ENCODE measurements around the gene DAGLA. TPM values are rescaled to one million over a fixed set of nuclear protein-coding genes. Genes with fewer than 3 reads are reported as not detected.

DAGLA gene
- total and polyA plus RNA-seq, 2 experiments from 2014 or later, result 2.1 to 6.3 TPM

GRCh38 chr11:61750631-61751273 is 70.6 kb downstream of the DAGLA start:
- no peaks in the 10 kb centered on the region for H3K27me3 ChIP-seq
- TF ChIP-seq CTCF (IDR thresholded peaks at IDR 0.05; ENCODE audit: low read depth, low read length), result no peak
- no peak overlapping the region for H3K4me3 ChIP-seq
- DNase-seq (ENCODE audit: low read depth in 1 of 2, low spot score in 1 of 2), result no peak
- no peaks in the 10 kb centered on the region for H3K36me3 ChIP-seq
- H3K4me1 ChIP-seq (ENCODE audit: low read depth), result peaks cover 33% of the 10 kb centered on the region
- H3K9me3 ChIP-seq (ENCODE audit: low read depth), result no peaks in the 10 kb centered on the region
- H3K27ac ChIP-seq, result no peak overlapping the region

DNA sequence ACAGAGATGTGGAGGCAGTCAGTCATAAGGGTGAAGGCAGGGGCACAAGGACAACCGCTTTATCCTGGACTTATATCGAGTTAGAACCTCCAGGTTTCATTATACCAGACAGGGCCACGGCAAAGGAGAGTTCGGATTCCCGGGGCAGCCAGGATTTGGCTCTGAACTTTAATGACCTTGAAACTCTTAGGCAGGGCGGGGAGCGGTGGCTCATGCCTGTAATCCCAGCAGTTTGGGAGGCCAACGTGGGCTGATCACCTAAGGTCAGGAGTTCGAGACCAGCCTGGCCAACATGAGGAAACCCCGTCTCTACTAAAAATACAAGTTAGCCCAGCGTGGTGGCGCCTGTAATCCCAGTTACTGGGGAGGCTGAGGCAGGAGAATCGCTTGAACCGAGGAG is 71.2 kb downstream of the DAGLA start:
- no peaks in the 10 kb centered on the region for H3K9me3 ChIP-seq (ENCODE audit: low read depth)
- H3K4me3 ChIP-seq, result no peak overlapping the region
- no peak overlapping the region for H3K27ac ChIP-seq
- H3K27me3 ChIP-seq, result no peaks in the 10 kb centered on the region
- no peak for DNase-seq (ENCODE audit: low read depth in 1 of 2, low spot score in 1 of 2)
- no peak for TF ChIP-seq CTCF (IDR thresholded peaks at IDR 0.05; ENCODE audit: low read depth, low read length)
- peaks cover 33% of the 10 kb centered on the region for H3K4me1 ChIP-seq (ENCODE audit: low read depth)
- H3K36me3 ChIP-seq, result no peaks in the 10 kb centered on the region

DNA sequence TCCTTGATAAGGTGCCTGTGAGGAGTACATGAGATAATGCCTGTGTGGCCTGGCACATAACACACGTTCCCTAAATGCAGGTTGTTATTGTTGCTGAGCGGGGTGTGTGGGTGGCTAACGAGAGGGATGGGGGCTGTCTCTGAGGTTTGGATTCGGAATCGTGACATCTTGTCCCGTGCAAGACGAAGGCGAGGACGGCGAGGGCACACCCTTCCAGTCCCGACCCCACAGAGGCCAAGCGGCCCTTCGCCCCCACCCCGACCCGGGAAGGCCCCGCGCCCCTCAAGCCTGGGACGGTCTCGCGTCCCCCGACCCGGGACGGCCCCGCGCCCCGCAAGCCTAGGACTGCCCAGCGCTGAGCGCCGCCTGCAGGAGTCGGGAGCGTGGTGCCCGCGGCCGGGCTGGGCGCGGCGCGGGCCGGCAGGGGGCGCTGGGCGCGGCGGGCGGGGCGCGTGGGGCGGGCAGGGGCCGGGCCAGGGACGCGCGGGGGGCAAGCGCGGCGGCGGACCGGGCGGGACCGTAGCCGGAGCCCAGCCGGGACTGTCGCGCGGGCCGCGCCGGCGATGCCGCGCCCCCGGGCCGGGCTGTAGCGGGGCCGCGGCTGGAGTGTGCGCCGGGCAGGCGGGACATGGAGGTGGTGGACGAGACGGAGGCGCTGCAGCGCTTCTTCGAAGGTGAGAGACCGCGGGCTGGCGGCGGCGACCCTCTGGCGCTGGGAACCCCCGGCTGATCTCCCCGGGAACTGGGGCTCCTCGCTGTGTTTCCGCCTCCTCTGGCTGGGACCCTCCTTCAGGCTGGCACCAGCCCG is 72.1 kb downstream of the DAGLA start, which contains the start of gene MYRF:
Gene MYRF (plus strand): TSS at position 520 of the 808 bp plus-strand sequence. CDS start 109 bp downstream, at position 629.
- TF ChIP-seq CTCF (IDR thresholded peaks at IDR 0.05; ENCODE audit: low read depth, low read length), result peak; percentile 47
- Histone ChIP-seq H3K4me3 (peak within 1 kb of the TSS; percentile 69), H3K4me1 (ENCODE audit: low read depth) (peaks cover 36% of the 10 kb centered on the region), H3K9me3 (ENCODE audit: low read depth) (no peaks in the 10 kb centered on the region), H3K36me3 (no peaks in the 10 kb centered on the region), H3K27ac (peak within 1 kb of the TSS; percentile 85), H3K27me3 (no peaks in the 10 kb centered on the region)
- peak; percentile 58 to 83 for DNase-seq (ENCODE audit: low read depth in 1 of 2, low spot score in 1 of 2)

- peak overlapping the region; percentile 69 for H3K4me3 ChIP-seq
- H3K9me3 ChIP-seq (ENCODE audit: low read depth), result no peaks in the 10 kb centered on the region
- no peaks in the 10 kb centered on the region for H3K36me3 ChIP-seq
- H3K4me1 ChIP-seq (ENCODE audit: low read depth), result peaks cover 33% of the 10 kb centered on the region
- H3K27ac ChIP-seq, result peak overlapping the region; percentile 85
- TF ChIP-seq CTCF (IDR thresholded peaks at IDR 0.05; ENCODE audit: low read depth, low read length), result no peak
- no peak for DNase-seq (ENCODE audit: low read depth in 1 of 2, low spot score in 1 of 2)
- no peaks in the 10 kb centered on the region for H3K27me3 ChIP-seq
Measured at GRCh38 chr11:61752925-61753521, 72.8 kb downstream of the DAGLA start.

DNA sequence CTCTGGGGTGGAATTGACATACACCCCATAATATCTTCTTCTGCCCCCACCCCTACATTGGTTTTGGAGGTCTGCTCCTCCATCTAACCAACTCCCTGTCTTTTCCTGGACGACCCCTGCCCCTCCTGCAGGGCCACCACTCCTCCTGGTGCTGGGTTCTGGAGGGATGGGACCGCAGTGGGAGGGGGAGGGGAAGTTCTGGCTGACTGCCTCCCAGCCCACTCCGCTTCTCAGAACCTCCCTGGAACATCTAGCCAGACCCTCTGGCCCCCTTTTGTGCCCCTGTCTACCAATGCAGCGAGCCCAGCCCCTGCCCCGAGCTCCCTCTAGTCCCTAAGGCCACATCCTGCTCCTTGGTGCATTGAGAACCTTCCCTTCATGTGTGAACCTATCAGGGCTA is 73.5 kb downstream of the DAGLA start:
- H3K27me3 ChIP-seq, result no peaks in the 10 kb centered on the region
- no peak for TF ChIP-seq CTCF (IDR thresholded peaks at IDR 0.05; ENCODE audit: low read depth, low read length)
- H3K4me3 ChIP-seq, result peak overlapping the region; percentile 69
- H3K9me3 ChIP-seq (ENCODE audit: low read depth), result no peaks in the 10 kb centered on the region
- DNase-seq (ENCODE audit: low read depth in 1 of 2, low spot score in 1 of 2), result no peak
- H3K4me1 ChIP-seq (ENCODE audit: low read depth), result peaks cover 32% of the 10 kb centered on the region
- H3K36me3 ChIP-seq, result no peaks in the 10 kb centered on the region
- peak overlapping the region; percentile 85 for H3K27ac ChIP-seq
